GM12892 (cell line): ENCODE data around the gene IRX2.

ENCODE experiments used
- POLR2A ChIP-seq: IDR thresholded peaks from 2 replicates; pipeline ENCODE4 v1.6.1; 2011; ENCODE audit warnings: low read depth, low read length, control low read depth
- POLR2AphosphoS5 ChIP-seq: IDR thresholded peaks from 2 replicates; pipeline ENCODE4 v1.6.1; 2011; ENCODE audit warnings: low read depth, low read length, control low read depth

GRCh38 chr5:2755076-2755680 lies 3.7 kb upstream of the IRX2 start:
- TF ChIP-seq POLR2A (no peak), POLR2AphosphoS5 (no peak)
